Large intestine (tissue), 3 donors: Measurements from ENCODE around the gene MAML2. TPM values are rescaled to one million over a fixed set of nuclear protein-coding genes. Genes with fewer than 3 reads are reported as not detected.
"Not testable (repeated sequence)": the region's sequence is repeated elsewhere in the genome, so short reads cannot be mapped to it uniquely, and the experiment has no call there.

Experiments used
- DNase-seq, 2 donors: peaks; one replicate each; pipeline versions ENCODE4 v3.0.0 to v3.0.0-alpha.2; 2013
- H3K27ac ChIP-seq: one replicate; pipeline ENCODE4 v1.5.1; 2013; ENCODE audit warnings: low read length
- H3K27me3 ChIP-seq: 2 replicates; pipeline ENCODE4 v1.6.1; 2013; ENCODE audit warnings: low read length; ENCODE audit not compliant: control insufficient read depth, insufficient read depth
- H3K36me3 ChIP-seq: 2 replicates; pipeline ENCODE4 v1.6.1; 2013; ENCODE audit warnings: low read length; ENCODE audit not compliant: control insufficient read depth, insufficient read depth
- H3K4me1 ChIP-seq: one replicate; pipeline ENCODE4 v1.6.1; 2013; ENCODE audit warnings: low read length; ENCODE audit not compliant: control insufficient read depth, insufficient read depth
- H3K4me3 ChIP-seq: one replicate; pipeline ENCODE4 v1.5.1; 2013; ENCODE audit warnings: low read length
- H3K9me3 ChIP-seq: one replicate; pipeline ENCODE4 v1.6.1; 2013; ENCODE audit warnings: mild to moderate bottlenecking, low read depth, low read length, moderate library complexity; ENCODE audit not compliant: control insufficient read depth
- WGBS: methylation state at CpG from one replicate; pipeline ENCODE4 v1.1.5; 2013; ENCODE audit warnings: low lambda C conversion rate; ENCODE audit not compliant: insufficient coverage; 5-methylcytosine and 5-hydroxymethylcytosine counted together
- polyA plus RNA-seq: library from polyadenylated mRNA; unstranded; fragments of 120-200 nt; gene quantifications from one replicate; pipeline ENCODE4 v1.2.1, GENCODE V29; 2013

MAML2 gene
- polyA plus RNA-seq, 1 donor: 11.2 TPM

DNA sequence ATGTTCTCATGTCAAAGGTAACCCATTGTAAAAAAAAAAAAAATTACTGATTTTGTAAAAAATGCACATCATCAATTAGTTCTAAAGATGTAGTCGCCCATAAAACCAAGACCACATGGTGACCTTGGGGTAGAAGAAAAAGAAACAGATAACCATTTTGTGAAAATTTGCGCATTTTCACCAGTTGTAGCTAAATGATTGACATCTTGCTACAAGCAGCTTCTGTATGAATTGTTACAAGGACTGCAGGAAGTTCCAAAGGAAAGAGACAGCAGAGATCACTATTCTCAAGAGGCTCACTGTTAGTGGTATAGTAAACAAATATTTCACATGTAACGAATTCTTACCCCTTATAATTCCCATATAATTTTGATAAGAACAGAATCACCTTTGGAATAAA is 48.7 kb downstream of the MAML2 start:
- WGBS: 100% methylated on average over 1 of the region's 3 CpGs
- Histone ChIP-seq H3K9me3 (no peaks in the 10 kb centered on the region), H3K27ac (no peak overlapping the region), H3K4me1 (peaks cover 17% of the 10 kb centered on the region), H3K36me3 (no peaks in the 10 kb centered on the region), H3K4me3 (no peak overlapping the region), H3K27me3 (no peaks in the 10 kb centered on the region)
- no peak for DNase-seq

DNA sequence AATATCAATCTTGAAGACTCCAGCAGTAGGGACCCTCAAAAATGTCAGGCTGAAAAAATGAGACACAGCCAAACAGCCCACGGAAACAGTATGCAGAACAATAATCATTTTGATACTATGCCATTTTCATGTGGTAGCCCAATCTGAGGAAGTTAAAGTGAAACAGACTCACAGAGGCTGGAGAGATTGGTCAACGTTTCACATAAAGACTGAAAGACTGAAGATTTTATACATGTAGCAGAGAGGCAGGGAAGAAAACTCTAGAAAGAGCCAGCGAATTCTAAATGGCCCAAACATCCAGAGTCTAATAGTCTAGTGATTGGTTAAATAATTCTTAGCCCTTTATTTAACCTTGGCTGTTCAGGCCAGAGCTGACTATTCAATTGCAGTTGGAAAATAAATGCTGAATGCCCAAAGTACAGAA is 49.4 kb downstream of the MAML2 start:
- H3K4me3 ChIP-seq: no peak overlapping the region
- no peaks in the 10 kb centered on the region for H3K9me3 ChIP-seq
- H3K36me3 ChIP-seq: no peaks in the 10 kb centered on the region
- no peak overlapping the region for H3K27ac ChIP-seq
- WGBS: 57% methylated on average over 1 of the region's 3 CpGs
- peaks cover 17% of the 10 kb centered on the region for H3K4me1 ChIP-seq
- DNase-seq: no peak
- no peaks in the 10 kb centered on the region for H3K27me3 ChIP-seq

DNA sequence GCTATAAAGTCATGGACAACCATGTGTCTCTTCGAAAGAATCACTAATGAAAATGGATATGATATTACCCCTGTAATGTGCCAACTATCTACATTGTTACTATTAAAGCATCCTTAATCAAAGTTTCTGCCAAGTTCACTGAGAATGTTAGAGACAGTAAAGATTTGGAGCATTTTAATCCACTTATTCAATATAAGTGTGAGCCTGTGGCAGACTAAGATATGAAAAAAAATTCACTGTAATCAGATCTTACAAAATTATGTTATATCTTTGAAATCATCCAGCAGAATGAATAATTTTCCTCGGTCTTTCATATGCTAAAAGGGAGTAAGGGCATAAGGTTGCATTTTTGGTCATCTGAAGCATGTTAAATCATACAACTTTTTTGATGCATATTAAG is 49.9 kb downstream of the MAML2 start:
- no peak for DNase-seq
- Histone ChIP-seq H3K9me3 (no peaks in the 10 kb centered on the region), H3K27ac (no peak overlapping the region), H3K4me1 (peaks cover 17% of the 10 kb centered on the region), H3K4me3 (no peak overlapping the region), H3K36me3 (no peaks in the 10 kb centered on the region), H3K27me3 (no peaks in the 10 kb centered on the region)
- WGBS: 100% methylated on average over 1 of the region's 2 CpGs

DNA sequence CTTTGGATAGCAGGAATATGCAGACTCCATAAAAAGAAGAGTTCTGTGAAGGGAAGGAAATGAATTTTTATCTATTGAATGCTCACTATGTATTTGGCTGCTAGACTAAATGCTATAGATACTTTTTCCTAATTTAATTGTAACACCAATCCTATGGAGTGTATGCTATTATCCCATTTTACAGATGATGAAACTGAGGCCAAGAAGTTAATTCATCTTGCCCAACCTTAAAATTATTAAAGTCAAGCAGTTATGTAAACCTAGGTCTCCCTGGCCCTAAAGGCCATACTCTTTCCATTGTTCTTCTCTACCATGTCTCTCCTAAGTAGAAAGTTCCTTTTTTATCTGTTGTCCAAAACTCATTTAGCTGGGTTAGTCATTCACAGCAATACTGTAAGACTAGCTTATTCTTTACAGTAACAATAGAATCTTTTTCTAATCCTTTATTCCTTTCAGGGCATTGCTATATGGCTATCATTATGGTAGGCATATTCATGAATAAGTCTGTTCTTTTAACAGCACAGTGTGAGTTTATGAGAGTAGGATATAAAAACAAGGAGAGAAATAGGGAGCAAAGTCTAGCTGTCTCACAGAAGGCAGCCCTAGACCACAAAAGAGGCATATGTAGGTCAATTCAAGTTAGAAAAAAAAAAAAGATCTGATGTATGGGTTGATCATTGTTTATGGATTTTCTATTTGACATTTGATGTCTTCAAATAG is 50.5 kb downstream of the MAML2 start:
- H3K4me3 ChIP-seq: no peak overlapping the region
- peaks cover 17% of the 10 kb centered on the region for H3K4me1 ChIP-seq
- no peaks in the 10 kb centered on the region for H3K27me3 ChIP-seq
- no peaks in the 10 kb centered on the region for H3K36me3 ChIP-seq
- DNase-seq: peak in 1 of 2 donors; percentile 63
- peak overlapping the region; percentile 35 for H3K27ac ChIP-seq
- no peaks in the 10 kb centered on the region for H3K9me3 ChIP-seq

GRCh38 chr11:96290631-96291030 is 52.4 kb downstream of the MAML2 start:
- Histone ChIP-seq H3K27me3 (no peaks in the 10 kb centered on the region), H3K27ac (no peak overlapping the region), H3K36me3 (no peaks in the 10 kb centered on the region), H3K9me3 (no peaks in the 10 kb centered on the region), H3K4me1 (peaks cover 17% of the 10 kb centered on the region), H3K4me3 (no peak overlapping the region)
- DNase-seq: no peak
- WGBS: 100% methylated on average over 1 of the region's 1 CpG

DNA sequence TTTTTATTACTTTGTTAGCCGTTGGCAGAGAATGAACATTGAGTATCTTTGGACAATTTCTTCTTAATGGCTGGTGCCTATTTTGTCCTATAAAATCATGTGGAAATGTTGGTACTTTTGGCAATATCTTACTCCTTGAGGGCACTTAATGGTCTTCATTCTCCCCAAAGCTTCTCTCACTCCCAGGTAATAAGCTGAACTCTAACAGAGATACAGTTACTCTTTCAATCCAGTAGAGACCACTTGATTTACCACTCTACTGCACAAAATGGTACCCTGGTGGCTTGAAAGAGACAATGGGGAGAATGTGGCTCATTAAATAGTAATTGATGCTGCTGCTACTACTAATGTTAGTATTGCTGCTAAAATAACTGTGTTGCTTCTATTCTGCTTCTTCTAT is 53.0 kb downstream of the MAML2 start:
- 83% methylated on average over 1 of the region's 1 CpG for WGBS
- Histone ChIP-seq H3K27me3 (no peaks in the 10 kb centered on the region), H3K4me3 (no peak overlapping the region), H3K4me1 (peaks cover 17% of the 10 kb centered on the region), H3K27ac (no peak overlapping the region), H3K36me3 (no peaks in the 10 kb centered on the region), H3K9me3 (no peaks in the 10 kb centered on the region)
- DNase-seq: no peak

DNA sequence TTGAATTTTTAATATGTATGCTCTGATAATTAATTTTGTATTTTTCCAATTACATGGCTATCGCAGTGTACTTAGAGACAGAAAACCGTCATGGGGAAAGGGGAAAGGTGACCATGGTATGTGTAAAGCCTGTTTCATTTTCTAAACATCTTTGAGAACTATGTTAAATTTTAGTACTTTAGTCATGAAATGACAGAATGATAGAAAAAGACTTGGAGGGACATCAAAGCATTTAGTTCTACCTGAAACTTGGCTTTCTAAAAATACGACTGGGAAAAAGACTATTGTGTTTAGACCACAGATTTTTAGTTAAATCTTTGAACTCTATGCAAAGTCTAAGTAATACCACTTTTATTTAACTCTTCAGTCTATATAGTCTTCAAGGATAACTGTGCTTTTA is 54.1 kb downstream of the MAML2 start:
- 100% methylated on average over 3 of the region's 3 CpGs for WGBS

DNA sequence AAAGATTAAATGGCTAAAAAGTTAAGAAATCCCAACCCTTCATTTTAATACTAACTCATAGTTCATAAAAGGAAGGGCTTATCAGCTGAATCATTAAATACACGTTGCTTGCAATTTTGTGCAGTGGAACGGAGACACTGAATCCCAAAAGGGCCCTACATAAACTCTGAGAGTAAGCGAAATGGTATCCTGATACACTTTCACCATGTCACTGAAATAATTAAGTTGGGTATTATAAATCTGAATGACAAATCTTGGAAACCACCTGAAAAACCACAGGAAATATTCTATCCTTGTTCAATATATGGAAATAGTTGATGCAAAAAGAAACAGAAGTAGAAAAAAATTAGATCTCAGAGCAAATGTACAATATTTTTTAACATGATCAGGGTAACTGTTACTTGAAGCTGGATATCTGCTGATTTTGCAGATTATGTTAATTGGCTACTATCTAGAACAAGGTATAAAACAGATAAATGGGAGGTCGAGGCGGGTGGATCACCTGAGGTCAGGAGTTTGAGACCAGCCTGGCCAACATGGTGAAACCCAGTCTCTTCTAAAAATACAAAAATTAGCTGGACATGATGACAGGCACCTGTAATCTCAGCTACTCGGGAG is 55.1 kb downstream of the MAML2 start:
- H3K4me1 ChIP-seq: peaks cover 6% of the 10 kb centered on the region
- 100% methylated on average over 2 of the region's 6 CpGs for WGBS
- no peak overlapping the region for H3K27ac ChIP-seq
- no peak overlapping the region for H3K4me3 ChIP-seq
- H3K36me3 ChIP-seq: no peaks in the 10 kb centered on the region
- no peaks in the 10 kb centered on the region for H3K27me3 ChIP-seq
- no peak for DNase-seq
- no peaks in the 10 kb centered on the region for H3K9me3 ChIP-seq

More for the DNA sequence above, 54.1 kb downstream of the MAML2 start:
- Histone ChIP-seq H3K4me1 (peaks cover 13% of the 10 kb centered on the region), H3K4me3 (no peak overlapping the region), H3K9me3 (no peaks in the 10 kb centered on the region), H3K27me3 (no peaks in the 10 kb centered on the region), H3K36me3 (no peaks in the 10 kb centered on the region), H3K27ac (no peak overlapping the region)
- no peak for DNase-seq

GRCh38 chr11:96285985-96286384 is 57.0 kb downstream of the MAML2 start:
- not testable (repeated sequence) for H3K27ac ChIP-seq, H3K4me3 ChIP-seq, H3K36me3 ChIP-seq, H3K4me1 ChIP-seq, H3K9me3 ChIP-seq, H3K27me3 ChIP-seq, DNase-seq
- no CpG with 5 or more reads among the region's 6 CpGs for WGBS

DNA sequence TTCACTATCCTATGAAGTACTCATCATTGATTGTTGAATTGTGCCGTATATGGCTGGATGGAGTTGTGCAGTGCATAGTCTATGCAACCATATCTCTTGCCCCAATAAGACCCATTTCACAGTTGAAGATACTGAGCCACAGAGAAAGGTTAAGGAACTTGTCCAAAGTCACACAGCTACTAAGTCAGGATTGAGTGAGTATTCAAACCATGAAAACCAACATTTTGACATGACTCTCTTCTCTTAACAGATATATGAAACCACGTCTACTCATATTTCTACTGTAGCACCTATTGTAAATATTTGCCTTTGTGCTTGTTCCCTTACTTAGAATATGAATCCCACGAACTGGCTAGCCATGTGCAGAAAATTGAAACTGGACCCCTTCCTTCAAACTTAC is 58.1 kb downstream of the MAML2 start:
- 100% methylated on average over 1 of the region's 3 CpGs for WGBS
- DNase-seq: no peak
- no peaks in the 10 kb centered on the region for H3K36me3 ChIP-seq
- no peak overlapping the region for H3K27ac ChIP-seq
- no peaks in the 10 kb centered on the region for H3K4me1 ChIP-seq
- no peaks in the 10 kb centered on the region for H3K9me3 ChIP-seq
- H3K27me3 ChIP-seq: no peaks in the 10 kb centered on the region
- H3K4me3 ChIP-seq: no peak overlapping the region

DNA sequence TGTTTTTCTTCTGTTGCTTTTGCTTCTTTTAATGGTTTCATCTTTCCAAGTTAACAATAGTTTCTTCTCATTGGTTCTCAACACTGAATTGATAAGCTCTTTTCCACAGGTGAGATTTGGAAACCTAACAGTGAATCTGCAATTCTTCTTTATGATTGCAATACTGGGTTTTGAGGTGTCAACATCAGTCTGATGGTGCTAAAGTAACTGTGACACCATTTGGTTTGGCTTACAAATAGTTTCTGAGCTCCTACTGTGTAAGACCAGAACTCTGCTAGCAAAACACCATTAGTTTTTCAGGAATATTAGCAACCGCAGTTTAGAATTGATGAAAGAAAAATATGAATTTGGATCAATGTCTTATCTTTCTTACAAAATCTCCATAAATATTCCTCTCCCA is 58.6 kb downstream of the MAML2 start:
- Histone ChIP-seq H3K4me1 (no peaks in the 10 kb centered on the region), H3K4me3 (no peak overlapping the region), H3K27me3 (no peaks in the 10 kb centered on the region), H3K9me3 (no peaks in the 10 kb centered on the region), H3K36me3 (no peaks in the 10 kb centered on the region), H3K27ac (no peak overlapping the region)
- no CpG with 5 or more reads among the region's 1 CpG for WGBS
- DNase-seq: no peak
